ENCODE data around the gene MED8.

DNA sequence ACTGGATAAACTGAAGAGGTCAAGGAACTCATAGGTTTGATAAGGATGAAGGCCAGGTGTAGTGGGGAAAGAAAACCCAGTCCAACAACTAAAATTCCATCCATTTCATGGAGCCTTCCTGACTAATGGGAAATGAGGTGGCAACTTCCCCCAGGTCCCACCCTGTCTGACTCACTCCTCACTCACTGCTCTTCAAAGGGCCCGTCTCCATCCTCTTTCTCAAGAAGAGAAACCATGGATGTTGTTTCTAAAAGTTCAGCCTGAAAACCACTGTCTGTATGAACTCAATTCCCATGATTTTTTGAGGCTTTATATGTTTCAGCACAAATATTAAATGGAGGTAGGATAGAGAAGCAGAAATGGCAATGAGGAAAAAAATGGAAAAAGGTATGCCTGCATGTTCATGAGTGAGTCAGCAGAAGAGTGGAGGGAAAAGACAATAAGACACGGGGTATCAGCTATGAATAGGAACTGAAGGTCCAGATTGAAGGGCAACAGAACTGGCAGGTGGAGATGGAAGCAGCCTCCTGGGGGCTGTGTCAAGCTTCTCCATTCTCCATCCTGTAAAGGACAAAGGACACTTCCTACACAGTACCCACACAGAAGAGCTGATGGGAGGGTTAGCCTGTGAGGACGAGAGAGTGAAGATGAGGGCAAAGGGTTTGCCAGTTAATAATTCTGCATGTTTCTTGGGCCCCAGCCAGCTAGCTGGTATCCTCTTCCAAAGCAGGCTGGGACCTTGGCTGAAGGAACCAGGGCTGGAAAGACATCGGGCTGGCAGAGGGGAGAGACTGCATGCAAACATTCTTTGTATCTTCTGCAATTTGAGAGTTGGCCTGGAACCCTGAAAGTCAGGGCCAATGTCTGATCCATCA lies 16.3 kb downstream of the MED8 start:
- TF ChIP-seq, protein P1, sequence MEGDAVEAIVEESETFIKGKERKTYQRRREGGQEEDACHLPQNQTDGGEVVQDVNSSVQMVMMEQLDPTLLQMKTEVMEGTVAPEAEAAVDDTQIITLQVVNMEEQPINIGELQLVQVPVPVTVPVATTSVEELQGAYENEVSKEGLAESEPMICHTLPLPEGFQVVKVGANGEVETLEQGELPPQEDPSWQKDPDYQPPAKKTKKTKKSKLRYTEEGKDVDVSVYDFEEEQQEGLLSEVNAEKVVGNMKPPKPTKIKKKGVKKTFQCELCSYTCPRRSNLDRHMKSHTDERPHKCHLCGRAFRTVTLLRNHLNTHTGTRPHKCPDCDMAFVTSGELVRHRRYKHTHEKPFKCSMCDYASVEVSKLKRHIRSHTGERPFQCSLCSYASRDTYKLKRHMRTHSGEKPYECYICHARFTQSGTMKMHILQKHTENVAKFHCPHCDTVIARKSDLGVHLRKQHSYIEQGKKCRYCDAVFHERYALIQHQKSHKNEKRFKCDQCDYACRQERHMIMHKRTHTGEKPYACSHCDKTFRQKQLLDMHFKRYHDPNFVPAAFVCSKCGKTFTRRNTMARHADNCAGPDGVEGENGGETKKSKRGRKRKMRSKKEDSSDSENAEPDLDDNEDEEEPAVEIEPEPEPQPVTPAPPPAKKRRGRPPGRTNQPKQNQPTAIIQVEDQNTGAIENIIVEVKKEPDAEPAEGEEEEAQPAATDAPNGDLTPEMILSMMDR (IDR thresholded peaks at IDR 0.05): no peak
- TF ChIP-seq CBX2 (IDR thresholded peaks at IDR 0.05; ENCODE audit: borderline replicate concordance, low read depth) (no peak), POLR2A (IDR thresholded peaks at IDR 0.05; ENCODE audit: low read length) (no peak), CHD2 (IDR thresholded peaks at IDR 0.05; ENCODE audit: low read length, partially characterized antibody) (no peak), BHLHE40 (IDR thresholded peaks at IDR 0.05; ENCODE audit: low read depth, low read length) (no peak), MYC (IDR thresholded peaks at IDR 0.05; ENCODE audit: borderline replicate concordance, low read length) (no peak), CEBPB (IDR thresholded peaks at IDR 0.05) (0 out of 4 replicates have a peak, but pooled peaks of 1 of the 2 experiments have one; percentile 3), JUN (IDR thresholded peaks at IDR 0.05) (0 out of 5 replicates have a peak, but pooled peaks of 1 of the 2 experiments have one; percentile 32), MAFK (IDR thresholded peaks at IDR 0.05; ENCODE audit: partially characterized antibody) (peak; percentile 55), POLR2AphosphoS2 (conservative IDR thresholded peaks at IDR 0.05; ENCODE audit: low read length) (no peak), ZSCAN20 (CRISPR knock-in tag; IDR thresholded peaks at IDR 0.05) (no peak), PHF8 (IDR thresholded peaks at IDR 0.05; ENCODE audit: borderline replicate concordance, low read depth) (no peak)
- TF ChIP-seq, protein P2, sequence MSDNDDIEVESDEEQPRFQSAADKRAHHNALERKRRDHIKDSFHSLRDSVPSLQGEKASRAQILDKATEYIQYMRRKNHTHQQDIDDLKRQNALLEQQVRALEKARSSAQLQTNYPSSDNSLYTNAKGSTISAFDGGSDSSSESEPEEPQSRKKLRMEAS (IDR thresholded peaks at IDR 0.05): peak; percentile 48; the same call in 1 of the 2 replicates
- TF ChIP-seq, protein P3, sequence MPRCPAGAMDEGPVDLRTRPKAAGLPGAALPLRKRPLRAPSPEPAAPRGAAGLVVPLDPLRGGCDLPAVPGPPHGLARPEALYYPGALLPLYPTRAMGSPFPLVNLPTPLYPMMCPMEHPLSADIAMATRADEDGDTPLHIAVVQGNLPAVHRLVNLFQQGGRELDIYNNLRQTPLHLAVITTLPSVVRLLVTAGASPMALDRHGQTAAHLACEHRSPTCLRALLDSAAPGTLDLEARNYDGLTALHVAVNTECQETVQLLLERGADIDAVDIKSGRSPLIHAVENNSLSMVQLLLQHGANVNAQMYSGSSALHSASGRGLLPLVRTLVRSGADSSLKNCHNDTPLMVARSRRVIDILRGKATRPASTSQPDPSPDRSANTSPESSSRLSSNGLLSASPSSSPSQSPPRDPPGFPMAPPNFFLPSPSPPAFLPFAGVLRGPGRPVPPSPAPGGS (IDR thresholded peaks at IDR 0.05): no peak
